AG09319 (cell line): ENCODE results near the gene CALD1.

Source experiments
- DNase-seq: peaks from one replicate; pipeline ENCODE4 v3.0.0-alpha.2; 2010; ENCODE audit warnings: low read depth; ENCODE audit errors: extremely low read depth
- TF ChIP-seq, protein P1 (sequence below): IDR thresholded peaks from 2 replicates; pipeline ENCODE4 v1.5.1; 2011; ENCODE audit warnings: low read depth, mild to moderate bottlenecking, inconsistent platforms, low read length, moderate library complexity

CALD1 gene

DNA sequence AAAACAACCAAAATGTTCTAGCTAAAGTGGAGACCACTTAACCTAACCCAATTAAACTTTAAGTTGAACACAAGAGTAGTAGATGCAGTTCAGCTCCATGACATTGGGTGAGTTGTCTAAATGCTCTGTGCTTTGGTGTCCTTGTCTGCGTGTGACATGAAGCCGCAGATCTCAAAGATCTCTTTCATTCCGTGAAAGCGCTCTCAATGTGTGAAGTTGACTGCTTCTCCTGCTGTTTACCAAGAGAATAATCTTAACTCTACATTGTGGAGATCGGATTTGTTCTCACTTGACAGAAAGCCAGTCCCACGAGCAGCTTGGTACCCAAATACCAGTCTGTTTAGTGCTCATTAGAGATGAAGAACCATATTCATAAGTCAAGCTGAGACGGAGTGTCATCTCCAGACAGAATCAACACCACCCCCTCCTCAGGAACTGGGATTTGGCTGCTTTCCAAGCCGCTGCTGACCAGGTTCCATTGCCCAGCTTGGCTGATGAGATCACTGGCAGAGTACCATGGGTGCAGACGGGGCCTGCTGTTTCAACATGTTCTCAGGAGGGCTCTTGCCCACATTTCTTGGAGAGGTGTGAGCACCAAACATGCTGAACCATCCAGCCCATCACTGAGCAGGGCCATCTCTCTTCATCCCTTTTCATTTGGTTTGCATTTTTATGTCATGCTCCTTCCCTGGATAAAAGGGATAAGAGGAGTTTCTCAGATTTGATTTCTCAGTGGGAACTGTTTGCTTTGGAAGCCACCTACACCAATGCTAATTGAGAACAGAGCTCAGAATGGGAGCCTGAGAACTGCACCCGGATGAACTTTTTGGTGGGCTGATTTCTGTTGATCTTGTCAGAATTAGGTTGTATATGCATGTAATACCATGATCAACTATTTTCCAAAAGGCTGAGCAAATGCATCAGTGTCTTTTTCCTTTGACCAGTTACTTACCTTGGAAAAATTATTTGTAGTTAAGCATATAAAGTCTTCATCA is 111.1 kb downstream of the CALD1 start:
- DNase-seq = no peak
- TF ChIP-seq, protein P1, sequence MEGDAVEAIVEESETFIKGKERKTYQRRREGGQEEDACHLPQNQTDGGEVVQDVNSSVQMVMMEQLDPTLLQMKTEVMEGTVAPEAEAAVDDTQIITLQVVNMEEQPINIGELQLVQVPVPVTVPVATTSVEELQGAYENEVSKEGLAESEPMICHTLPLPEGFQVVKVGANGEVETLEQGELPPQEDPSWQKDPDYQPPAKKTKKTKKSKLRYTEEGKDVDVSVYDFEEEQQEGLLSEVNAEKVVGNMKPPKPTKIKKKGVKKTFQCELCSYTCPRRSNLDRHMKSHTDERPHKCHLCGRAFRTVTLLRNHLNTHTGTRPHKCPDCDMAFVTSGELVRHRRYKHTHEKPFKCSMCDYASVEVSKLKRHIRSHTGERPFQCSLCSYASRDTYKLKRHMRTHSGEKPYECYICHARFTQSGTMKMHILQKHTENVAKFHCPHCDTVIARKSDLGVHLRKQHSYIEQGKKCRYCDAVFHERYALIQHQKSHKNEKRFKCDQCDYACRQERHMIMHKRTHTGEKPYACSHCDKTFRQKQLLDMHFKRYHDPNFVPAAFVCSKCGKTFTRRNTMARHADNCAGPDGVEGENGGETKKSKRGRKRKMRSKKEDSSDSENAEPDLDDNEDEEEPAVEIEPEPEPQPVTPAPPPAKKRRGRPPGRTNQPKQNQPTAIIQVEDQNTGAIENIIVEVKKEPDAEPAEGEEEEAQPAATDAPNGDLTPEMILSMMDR = no peak

DNA sequence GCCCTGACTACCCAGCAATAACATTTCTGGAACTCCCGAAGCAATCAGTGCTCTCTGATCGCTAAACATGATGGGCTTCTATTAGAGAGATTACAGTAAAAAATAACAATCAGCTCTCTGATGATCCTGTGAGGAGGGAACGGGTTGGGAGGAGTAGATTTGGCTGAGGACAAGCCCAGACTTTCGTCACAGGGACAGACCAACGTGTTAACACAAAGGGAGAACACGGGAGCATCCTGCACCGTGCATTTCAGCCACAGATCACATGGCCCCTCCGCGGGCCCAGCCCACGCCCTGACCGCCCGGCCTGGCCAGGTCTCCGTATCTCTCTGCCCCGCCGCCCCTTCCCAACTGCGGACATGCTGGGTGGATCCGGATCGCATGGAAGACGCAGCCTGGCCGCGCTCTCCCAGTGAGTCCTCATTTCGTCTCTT is 111.8 kb downstream of the CALD1 start:
- TF ChIP-seq, protein P1 = no peak
- DNase-seq = peak; percentile 91

DNA sequence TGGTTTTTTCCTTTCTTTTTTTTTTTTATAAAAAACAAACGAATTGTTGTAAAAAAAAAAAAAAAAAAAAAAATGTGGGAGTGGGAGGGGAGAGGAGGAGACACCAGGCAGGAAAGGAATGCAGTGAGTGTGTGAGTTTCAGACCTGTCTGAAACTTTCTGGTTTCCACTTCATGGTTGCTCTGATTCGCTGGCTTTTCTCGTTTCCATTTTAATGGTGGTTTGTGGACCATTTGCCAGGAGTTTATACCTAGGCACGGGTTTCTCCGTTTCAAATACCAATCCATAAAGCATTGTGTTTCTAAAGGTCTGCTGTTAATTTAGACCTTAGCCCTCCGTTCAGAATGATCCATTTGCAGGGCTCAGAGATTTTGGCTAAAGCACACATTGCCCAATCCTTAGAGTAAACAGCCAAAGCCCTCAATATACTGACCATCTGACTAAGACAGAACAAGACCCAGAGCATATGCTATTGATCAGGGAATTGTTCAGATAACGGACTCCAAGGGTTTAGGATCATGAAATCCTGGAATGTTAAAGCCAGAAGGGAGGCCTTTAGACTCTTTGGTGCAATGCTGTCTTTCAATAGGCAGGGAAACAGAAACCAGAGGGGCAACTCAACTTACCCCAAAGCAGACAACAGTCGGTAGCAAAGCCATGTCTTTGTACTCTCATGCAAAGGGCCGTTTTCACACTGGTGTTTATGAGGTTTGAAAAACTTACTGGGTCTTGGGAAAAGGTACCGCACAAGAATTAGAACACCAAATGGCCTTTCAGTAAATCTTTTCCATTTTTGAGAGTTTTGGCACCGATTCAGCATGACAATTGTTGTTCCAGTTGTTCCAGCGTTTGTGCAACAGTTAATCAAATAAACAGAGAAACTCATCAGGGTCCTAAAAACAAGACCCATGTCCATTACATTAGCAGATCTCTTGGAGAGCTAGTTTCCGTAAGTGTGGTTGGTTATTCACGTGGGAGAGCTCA is 112.6 kb downstream of the CALD1 start:
- TF ChIP-seq, protein P1 = no peak
- DNase-seq = peak; percentile 89

DNA sequence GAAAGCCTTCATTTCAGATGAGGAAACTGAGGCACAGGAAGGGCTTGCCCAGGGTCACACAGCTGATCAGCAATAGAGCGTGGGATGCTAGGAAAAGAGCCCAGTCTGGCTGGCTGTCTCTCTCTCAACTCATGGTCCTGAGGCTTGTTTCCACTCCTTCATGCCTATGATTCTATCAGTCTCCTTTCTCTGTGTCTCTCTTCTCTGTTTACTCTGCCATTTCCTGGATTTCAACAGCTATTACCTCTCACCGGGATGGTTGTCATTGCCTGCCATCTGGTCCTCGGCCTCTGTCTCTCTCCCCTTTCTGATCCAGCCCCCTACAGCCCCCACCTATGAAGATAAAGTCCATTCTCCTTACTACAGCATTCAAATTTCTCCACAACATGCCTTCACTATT is 113.5 kb downstream of the CALD1 start:
- TF ChIP-seq, protein P1 = no peak
- DNase-seq = no peak

DNA sequence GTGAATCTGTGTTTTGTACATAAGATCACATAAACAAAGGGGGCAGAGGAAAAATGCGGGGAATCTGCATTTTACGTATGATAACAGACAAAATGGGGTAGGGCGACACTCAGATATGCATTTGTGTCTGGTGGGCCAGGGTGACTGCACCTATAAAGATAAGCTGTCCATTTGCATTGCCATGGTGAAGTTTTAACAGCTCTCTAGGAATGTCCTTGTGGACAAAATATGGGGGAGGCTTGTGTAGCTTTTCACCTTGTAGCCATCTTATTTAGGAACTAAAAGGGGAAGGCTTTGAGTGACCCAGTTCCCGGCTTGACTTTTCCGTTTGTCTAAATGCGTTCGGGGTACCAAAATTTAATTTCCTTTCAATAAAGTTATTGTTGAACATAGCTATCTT is 114.5 kb downstream of the CALD1 start:
- DNase-seq = no peak
- TF ChIP-seq, protein P1 = no peak

DNA sequence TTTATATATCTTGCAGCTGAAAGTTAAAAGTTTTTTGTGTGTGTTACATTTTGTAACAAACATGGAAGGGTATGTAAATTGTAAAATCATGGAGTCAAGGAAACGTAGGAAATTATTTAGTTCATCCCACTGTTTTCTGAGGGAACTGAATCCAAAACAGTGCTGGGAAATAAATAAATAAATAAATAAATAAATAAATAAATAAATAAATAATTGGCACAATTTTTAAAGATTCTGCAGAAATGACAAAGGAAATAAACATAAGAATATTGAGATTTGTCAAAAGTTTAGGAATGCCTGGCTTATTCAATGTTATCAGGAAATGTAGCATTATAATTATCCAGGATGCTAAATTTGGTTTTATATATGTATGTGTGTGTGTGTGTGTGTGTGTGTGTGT is 115.5 kb downstream of the CALD1 start:
- TF ChIP-seq, protein P1 = no peak
- DNase-seq = no peak
